ENCODE data around the gene SHISAL2B.

DNA sequence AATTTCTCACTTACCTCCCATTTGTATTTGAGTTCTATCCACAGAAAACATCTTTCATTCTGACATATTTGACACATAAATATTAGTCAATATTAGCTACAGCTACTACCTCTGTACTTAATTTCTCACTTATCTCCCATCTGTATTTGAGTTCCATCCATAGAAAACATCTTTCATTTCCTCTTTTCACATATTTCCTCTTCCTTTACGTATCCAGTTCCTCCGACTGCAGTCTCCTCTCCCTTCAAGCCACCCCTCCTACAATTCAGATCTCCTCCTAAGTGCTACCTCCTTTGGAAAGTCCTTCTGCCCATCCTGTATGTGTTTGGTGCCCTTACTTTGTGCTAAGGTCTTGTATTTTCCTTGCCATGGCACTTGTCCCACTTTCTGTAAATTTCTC is 76.6 kb downstream of the SHISAL2B start:
- TF ChIP-seq, protein P1, sequence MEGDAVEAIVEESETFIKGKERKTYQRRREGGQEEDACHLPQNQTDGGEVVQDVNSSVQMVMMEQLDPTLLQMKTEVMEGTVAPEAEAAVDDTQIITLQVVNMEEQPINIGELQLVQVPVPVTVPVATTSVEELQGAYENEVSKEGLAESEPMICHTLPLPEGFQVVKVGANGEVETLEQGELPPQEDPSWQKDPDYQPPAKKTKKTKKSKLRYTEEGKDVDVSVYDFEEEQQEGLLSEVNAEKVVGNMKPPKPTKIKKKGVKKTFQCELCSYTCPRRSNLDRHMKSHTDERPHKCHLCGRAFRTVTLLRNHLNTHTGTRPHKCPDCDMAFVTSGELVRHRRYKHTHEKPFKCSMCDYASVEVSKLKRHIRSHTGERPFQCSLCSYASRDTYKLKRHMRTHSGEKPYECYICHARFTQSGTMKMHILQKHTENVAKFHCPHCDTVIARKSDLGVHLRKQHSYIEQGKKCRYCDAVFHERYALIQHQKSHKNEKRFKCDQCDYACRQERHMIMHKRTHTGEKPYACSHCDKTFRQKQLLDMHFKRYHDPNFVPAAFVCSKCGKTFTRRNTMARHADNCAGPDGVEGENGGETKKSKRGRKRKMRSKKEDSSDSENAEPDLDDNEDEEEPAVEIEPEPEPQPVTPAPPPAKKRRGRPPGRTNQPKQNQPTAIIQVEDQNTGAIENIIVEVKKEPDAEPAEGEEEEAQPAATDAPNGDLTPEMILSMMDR (IDR thresholded peaks at IDR 0.05), result no peak
- TF ChIP-seq ZFX (IDR thresholded peaks at IDR 0.05; ENCODE audit: borderline replicate concordance), result no peak
